ENCODE measurements around the gene RAB44.

The RAB44 gene

DNA sequence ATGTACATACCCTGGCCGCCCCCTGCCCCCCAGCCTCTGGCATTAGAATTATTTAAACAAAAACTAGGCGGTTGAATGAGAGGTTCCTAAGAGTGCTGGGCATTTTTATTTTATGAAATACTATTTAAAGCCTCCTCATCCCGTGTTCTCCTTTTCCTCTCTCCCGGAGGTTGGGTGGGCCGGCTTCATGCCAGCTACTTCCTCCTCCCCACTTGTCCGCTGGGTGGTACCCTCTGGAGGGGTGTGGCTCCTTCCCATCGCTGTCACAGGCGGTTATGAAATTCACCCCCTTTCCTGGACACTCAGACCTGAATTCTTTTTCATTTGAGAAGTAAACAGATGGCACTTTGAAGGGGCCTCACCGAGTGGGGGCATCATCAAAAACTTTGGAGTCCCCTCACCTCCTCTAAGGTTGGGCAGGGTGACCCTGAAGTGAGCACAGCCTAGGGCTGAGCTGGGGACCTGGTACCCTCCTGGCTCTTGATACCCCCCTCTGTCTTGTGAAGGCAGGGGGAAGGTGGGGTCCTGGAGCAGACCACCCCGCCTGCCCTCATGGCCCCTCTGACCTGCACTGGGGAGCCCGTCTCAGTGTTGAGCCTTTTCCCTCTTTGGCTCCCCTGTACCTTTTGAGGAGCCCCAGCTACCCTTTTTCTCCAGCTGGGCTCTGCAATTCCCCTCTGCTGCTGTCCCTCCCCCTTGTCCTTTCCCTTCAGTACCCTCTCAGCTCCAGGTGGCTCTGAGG is 11.5 kb upstream of the RAB44 start:
- peak overlapping the region; percentile 27 for H3K4me3 Mint-ChIP-seq
- no peaks in the 10 kb centered on the region for H3K27me3 Mint-ChIP-seq
- H3K27ac Mint-ChIP-seq = peak overlapping the region; percentile 78
- no peaks in the 10 kb centered on the region for H3K9me3 Mint-ChIP-seq
- peaks cover 55% of the 10 kb centered on the region for H3K4me1 Mint-ChIP-seq (ENCODE audit: low read depth)
- peaks cover 65% of the 10 kb centered on the region for H3K36me3 Mint-ChIP-seq (ENCODE audit: low read depth)
- intact Hi-C loops (cut with micrococcal nuclease) = loop anchor here (5.0 kb wide), 1 partner anchor 71 kb away; no protein-coding TSS in a partner anchor

DNA sequence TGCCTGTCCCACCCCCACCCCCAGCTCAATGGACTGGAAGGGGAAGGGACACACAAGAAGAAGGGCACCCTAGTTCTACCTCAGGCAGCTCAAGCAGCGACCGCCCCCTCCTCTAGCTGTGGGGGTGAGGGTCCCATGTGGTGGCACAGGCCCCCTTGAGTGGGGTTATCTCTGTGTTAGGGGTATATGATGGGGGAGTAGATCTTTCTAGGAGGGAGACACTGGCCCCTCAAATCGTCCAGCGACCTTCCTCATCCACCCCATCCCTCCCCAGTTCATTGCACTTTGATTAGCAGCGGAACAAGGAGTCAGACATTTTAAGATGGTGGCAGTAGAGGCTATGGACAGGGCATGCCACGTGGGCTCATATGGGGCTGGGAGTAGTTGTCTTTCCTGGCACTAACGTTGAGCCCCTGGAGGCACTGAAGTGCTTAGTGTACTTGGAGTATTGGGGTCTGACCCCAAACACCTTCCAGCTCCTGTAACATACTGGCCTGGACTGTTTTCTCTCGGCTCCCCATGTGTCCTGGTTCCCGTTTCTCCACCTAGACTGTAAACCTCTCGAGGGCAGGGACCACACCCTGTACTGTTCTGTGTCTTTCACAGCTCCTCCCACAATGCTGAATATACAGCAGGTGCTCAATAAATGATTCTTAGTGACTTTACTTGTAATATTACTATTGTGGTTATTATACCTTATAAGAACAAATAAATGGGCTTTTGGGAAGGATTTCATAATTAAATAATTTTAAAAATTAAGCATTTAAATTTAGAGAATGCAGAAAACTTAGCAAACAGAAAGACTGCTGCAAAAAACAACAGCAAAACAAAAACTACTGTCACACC is 10.7 kb upstream of the RAB44 start:
- Mint-ChIP-seq H3K4me3 (no peak overlapping the region), H3K36me3 (ENCODE audit: low read depth) (peaks cover 60% of the 10 kb centered on the region), H3K4me1 (ENCODE audit: low read depth) (peaks cover 58% of the 10 kb centered on the region), H3K27ac (peak overlapping the region; percentile 78), H3K9me3 (no peaks in the 10 kb centered on the region), H3K27me3 (no peaks in the 10 kb centered on the region)
- intact Hi-C loops (cut with micrococcal nuclease) = loop anchor here (5.0 kb wide), 1 partner anchor 70 kb away; no protein-coding TSS in a partner anchor

DNA sequence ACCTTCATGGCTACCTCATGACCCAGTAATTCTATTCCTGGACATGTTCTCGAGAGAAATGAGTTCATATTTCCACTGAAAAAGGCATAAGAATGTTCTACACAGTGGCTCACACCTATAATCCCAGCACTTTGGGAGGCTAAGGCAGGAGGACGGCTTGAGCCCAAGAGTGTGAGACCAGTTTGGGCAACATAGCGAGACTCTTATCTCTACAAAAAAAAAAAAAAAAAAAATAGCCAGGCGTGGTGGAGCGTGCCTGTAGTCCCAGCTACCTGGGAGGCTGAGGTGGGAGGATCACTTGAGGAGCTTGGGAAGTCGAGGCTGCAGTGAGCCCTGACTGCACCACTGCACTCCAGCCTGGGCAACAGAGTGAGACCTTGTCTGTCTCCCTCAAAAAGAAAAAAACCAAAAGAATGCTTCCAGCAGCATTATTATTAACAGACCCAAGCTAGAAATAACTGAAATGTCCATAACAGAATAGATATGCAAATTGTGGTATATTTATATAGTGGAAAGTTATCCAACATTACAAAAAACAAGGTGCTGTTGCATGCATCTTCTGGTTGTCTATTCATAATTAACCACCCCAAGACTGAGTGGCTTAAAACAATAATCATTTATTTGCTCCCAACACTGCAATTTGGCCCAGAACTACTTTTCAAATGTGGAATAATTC is 9.4 kb upstream of the RAB44 start:
- peaks cover 58% of the 10 kb centered on the region for H3K4me1 Mint-ChIP-seq (ENCODE audit: low read depth)
- intact Hi-C loops (cut with micrococcal nuclease) = loop anchor here (5.0 kb wide), 1 partner anchor 69 kb away; no protein-coding TSS in a partner anchor
- peaks cover 47% of the 10 kb centered on the region for H3K36me3 Mint-ChIP-seq (ENCODE audit: low read depth)
- no peaks in the 10 kb centered on the region for H3K9me3 Mint-ChIP-seq
- H3K4me3 Mint-ChIP-seq = no peak overlapping the region
- H3K27ac Mint-ChIP-seq = no peak overlapping the region
- no peaks in the 10 kb centered on the region for H3K27me3 Mint-ChIP-seq

DNA sequence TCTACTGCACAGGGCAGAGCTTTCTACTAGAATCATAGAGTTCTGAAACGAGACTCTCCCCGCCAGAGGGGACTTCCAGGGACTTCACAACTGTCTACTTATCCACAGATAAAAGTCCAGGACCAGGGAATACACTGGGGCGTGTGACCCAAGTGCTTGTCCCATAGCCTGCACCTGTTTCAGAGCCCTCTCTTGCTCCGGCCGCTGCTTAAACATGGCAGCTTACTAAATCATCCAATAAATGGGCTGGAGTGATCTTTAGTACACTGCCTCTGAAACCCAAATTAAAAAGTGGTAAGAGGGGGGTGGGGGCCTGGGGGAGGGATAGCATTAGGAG is 8.9 kb upstream of the RAB44 start:
- Mint-ChIP-seq H3K4me1 (ENCODE audit: low read depth) (peaks cover 58% of the 10 kb centered on the region), H3K27me3 (no peaks in the 10 kb centered on the region), H3K27ac (no peak overlapping the region), H3K36me3 (ENCODE audit: low read depth) (peaks cover 42% of the 10 kb centered on the region), H3K4me3 (no peak overlapping the region), H3K9me3 (no peaks in the 10 kb centered on the region)
- intact Hi-C loops (cut with micrococcal nuclease) = loop anchor here (5.0 kb wide), 1 partner anchor 69 kb away; no protein-coding TSS in a partner anchor

DNA sequence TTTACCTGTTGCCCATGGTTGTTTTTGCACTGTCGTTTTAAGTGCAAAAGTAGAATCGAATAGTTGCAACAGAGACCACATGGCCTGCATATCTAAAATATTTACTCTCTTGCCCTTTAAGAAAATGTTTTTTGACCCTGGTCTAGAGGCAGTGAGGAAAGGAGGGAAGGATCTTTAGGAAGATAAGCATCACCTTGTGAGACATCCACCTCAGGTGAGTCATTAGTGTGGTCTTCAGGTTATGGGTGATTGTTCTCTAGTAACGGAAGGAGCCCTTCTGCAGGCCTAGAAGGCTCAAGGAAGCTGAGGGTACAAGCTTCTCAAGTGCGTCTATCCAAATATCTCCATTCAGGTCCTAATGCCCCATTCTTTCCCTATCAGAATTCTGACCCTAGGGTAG is 6.6 kb upstream of the RAB44 start:
- Mint-ChIP-seq H3K4me3 (no peak overlapping the region), H3K9me3 (no peaks in the 10 kb centered on the region), H3K36me3 (ENCODE audit: low read depth) (peaks cover 19% of the 10 kb centered on the region), H3K27ac (no peak overlapping the region), H3K4me1 (ENCODE audit: low read depth) (peaks cover 35% of the 10 kb centered on the region), H3K27me3 (no peaks in the 10 kb centered on the region)
- intact Hi-C loops (cut with micrococcal nuclease) = loop anchor here (5.0 kb wide), 1 partner anchor 36 kb away; no protein-coding TSS in a partner anchor

DNA sequence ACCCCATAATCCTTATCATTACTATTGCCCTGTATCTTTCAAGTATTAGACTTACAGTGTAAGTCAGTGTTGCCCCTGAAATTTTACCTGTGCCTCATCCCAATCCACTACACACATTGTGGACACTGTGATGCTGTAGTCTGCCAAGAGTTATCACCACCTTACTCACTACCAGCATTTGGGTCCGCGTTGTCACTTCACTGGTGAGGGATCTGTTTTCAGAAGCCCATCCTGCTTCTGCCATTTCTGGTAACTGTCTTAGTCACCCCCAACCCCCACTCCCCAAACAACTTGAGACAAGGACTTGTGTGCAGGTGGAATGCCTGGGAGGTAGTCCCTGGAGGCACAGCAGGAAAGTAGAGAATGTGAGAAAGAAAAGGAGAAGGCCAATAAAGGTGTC is 6.0 kb upstream of the RAB44 start:
- intact Hi-C loops (cut with micrococcal nuclease) = loop anchor here (5.0 kb wide), 1 partner anchor 36 kb away; no protein-coding TSS in a partner anchor
- peaks cover 13% of the 10 kb centered on the region for H3K36me3 Mint-ChIP-seq (ENCODE audit: low read depth)
- H3K27me3 Mint-ChIP-seq = no peaks in the 10 kb centered on the region
- peaks cover 34% of the 10 kb centered on the region for H3K4me1 Mint-ChIP-seq (ENCODE audit: low read depth)
- H3K9me3 Mint-ChIP-seq = no peaks in the 10 kb centered on the region
- no peak overlapping the region for H3K4me3 Mint-ChIP-seq
- H3K27ac Mint-ChIP-seq = peak overlapping the region; percentile 6

DNA sequence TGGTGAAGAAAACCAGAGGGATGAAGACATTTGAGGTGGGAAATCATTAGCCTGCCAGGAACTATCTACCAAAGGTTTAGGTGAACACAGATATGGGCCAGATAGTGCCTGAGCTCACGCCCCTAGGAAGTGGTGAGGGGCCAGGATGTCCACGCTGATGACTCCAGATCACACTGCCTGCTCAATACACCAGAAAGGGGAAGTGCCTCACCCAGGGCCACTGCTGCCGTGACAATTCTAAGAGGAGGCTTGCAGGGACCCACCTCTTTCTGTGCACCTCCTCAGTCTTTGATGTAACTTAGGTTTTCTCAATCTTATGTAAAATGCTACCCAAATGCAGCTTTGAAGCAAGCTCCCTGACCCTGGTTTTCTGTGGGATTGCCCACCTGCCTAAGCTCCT is 5.4 kb upstream of the RAB44 start:
- Mint-ChIP-seq H3K9me3 (no peaks in the 10 kb centered on the region), H3K27me3 (no peaks in the 10 kb centered on the region), H3K4me3 (no peak overlapping the region), H3K36me3 (ENCODE audit: low read depth) (peaks cover 7% of the 10 kb centered on the region), H3K4me1 (ENCODE audit: low read depth) (peaks cover 39% of the 10 kb centered on the region), H3K27ac (peak overlapping the region; percentile 53)
- intact Hi-C loops (cut with micrococcal nuclease) = loop anchor here (5.0 kb wide), 1 partner anchor 35 kb away; no protein-coding TSS in a partner anchor

DNA sequence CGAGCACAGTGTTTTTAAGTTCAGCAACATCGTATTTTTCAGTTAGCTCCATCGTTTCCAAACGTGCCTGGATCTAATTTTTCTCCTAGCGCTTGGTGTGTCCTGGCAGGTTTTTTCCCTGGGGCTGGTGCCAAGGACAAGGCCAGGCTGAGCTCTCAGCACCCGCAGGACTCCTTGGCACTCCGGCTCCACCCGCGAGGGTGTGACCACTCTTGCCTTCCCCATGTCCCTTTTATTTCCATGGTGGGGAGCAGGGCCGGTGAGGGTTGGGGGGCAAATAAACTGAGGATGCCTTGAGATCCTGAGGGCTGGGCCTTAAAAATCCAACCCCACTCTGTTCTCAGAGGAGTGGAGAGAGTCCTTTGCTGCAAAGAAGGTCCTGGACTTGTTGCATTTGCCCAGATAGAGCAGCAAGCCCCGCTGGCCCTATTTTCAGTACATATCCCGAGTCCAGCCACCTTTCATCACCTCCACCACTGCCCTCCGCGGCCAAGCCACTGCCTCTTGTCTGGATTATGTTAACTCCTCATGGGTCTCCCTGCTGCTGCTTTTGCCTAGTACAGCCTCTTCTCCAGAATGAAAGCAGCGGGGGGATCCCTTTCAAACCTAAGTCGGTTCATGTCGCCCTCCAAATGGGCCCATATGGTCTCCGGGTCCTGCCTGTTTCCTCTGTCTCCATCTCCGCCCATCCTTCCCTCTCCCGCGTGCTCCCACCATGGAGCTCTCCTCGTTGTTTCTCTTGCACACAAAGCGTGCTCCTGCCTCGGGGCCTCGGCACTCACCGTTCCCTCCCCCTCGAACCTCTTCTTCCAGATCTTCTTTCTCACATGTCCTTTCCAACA is 4.5 kb upstream of the RAB44 start:
- no peaks in the 10 kb centered on the region for H3K27me3 Mint-ChIP-seq
- peaks cover 48% of the 10 kb centered on the region for H3K4me1 Mint-ChIP-seq (ENCODE audit: low read depth)
- H3K36me3 Mint-ChIP-seq (ENCODE audit: low read depth) = no peaks in the 10 kb centered on the region
- no peaks in the 10 kb centered on the region for H3K9me3 Mint-ChIP-seq
- no peak overlapping the region for H3K4me3 Mint-ChIP-seq
- peak overlapping the region; percentile 53 for H3K27ac Mint-ChIP-seq
- intact Hi-C loops (cut with micrococcal nuclease) = loop anchor here (5.0 kb wide), 1 partner anchor 34 kb away; no protein-coding TSS in a partner anchor

DNA sequence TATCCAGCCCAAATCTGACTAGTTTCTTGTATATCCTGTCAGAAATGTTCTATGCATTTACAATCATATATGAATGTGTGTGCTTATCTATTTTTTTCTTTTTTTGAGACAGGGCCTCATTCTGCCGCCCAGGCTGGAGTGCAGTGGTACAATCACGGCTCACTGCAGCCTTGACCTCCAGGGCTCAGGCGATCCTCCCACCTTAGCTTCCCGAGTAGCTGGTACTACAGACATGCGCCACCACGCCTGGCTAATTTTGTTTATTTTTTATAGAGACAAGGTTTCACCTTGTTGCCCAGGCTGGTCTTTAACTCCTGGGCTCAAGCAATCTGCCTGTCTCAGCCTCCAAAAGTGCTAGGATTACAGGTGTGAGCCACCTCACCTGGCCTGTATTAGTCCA is 3.0 kb upstream of the RAB44 start:
- intact Hi-C loops (cut with micrococcal nuclease) = loop anchor here (5.0 kb wide), 1 partner anchor 33 kb away; no protein-coding TSS in a partner anchor
- no peak overlapping the region for H3K4me3 Mint-ChIP-seq
- H3K9me3 Mint-ChIP-seq = no peaks in the 10 kb centered on the region
- no peak overlapping the region for H3K27ac Mint-ChIP-seq
- H3K27me3 Mint-ChIP-seq = no peaks in the 10 kb centered on the region
- H3K4me1 Mint-ChIP-seq (ENCODE audit: low read depth) = peaks cover 62% of the 10 kb centered on the region
- H3K36me3 Mint-ChIP-seq (ENCODE audit: low read depth) = no peaks in the 10 kb centered on the region

DNA sequence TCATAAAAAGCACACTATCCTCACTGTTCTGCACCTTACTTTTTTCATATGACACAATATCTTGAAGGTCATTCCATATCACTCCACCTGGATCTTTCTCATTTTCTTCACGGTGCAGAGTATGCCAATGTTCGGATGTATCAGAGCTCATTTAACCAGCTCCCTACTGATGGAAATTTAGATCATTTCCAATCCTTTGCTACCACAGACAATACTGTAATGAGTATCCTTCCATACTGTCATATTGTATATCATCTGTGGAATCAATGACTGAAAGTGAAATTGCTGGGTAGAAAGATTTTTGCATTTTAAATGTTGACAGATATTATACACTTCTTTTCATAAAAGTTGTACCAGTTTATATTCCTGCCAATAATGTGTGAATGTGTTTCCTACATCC is 2.2 kb upstream of the RAB44 start:
- no peaks in the 10 kb centered on the region for H3K27me3 Mint-ChIP-seq
- H3K27ac Mint-ChIP-seq = no peak overlapping the region
- H3K4me3 Mint-ChIP-seq = no peak overlapping the region
- no peaks in the 10 kb centered on the region for H3K9me3 Mint-ChIP-seq
- H3K36me3 Mint-ChIP-seq (ENCODE audit: low read depth) = no peaks in the 10 kb centered on the region
- peaks cover 67% of the 10 kb centered on the region for H3K4me1 Mint-ChIP-seq (ENCODE audit: low read depth)
- intact Hi-C loops (cut with micrococcal nuclease) = no loop called here

DNA sequence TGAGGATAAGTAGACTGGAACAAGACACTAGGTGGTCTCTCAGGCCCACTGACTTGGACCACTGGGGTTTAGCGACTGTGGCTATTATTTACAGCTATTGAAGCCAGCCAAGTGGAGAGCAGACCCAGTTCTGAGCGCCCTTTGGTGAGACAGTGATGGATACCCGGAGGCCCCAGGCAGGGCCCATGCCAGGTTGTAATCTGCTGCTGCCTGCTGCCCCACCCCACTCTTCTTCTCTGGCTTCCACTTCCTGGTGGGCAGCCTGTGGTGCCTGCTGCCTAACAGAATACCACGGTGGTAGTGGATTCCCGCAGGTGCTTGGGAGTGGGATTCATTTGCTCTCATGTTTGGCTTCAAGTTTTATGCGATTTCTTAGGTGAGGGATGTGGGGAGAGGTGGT is 570 bp downstream of the RAB44 start:
- H3K4me1 Mint-ChIP-seq (ENCODE audit: low read depth) = peaks cover 71% of the 10 kb centered on the region
- H3K4me3 Mint-ChIP-seq = no peak overlapping the region
- no peaks in the 10 kb centered on the region for H3K9me3 Mint-ChIP-seq
- H3K27me3 Mint-ChIP-seq = no peaks in the 10 kb centered on the region
- H3K36me3 Mint-ChIP-seq (ENCODE audit: low read depth) = no peaks in the 10 kb centered on the region
- intact Hi-C loops (cut with micrococcal nuclease) = no loop called here
- no peak overlapping the region for H3K27ac Mint-ChIP-seq

DNA sequence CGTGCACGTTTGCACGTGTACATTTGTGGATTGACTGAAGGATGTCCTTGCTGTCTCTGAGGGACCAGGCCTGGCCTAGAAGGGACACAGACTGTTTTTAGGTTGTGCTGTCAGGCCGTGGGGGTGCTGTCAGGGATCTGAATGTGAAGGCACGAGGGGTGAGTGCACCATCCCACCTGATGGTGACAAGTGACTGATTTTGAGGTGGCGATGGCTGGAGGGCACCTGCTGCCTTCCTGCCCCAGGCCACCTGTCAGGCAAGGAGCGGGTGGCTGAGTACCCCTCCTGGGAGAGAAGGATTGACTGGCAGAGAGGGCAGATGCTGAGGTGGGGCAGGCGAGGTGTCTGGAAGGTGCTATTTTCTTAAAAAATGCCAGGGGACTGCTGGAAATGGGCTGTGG is 1.2 kb downstream of the RAB44 start:
- intact Hi-C loops (cut with micrococcal nuclease) = no loop called here
- H3K27ac Mint-ChIP-seq = peak overlapping the region; percentile 31
- no peaks in the 10 kb centered on the region for H3K27me3 Mint-ChIP-seq

DNA sequence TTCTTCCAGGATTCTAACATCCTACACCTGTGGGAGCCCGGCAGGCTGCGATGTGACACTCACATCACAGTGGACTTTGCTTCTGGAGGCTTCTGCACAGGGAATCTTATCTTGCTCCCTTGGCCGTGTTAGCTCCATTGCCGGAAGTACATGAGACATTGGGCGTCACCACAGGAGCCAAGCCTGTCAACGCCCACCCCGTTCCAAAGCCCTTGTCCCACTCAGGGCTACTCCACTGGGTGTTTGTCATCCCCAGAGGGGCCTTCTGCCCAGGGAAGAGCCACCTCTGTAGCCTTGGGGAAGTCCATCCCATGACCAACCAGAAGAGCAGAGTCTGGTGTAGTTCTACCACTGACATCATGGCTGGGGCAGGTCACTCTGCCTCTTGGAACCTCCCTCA is 1.7 kb downstream of the RAB44 start:
- intact Hi-C loops (cut with micrococcal nuclease) = no loop called here
- H3K36me3 Mint-ChIP-seq (ENCODE audit: low read depth) = no peaks in the 10 kb centered on the region
- H3K27me3 Mint-ChIP-seq = no peaks in the 10 kb centered on the region
- H3K4me3 Mint-ChIP-seq = no peak overlapping the region
- peak overlapping the region; percentile 31 for H3K27ac Mint-ChIP-seq
- H3K4me1 Mint-ChIP-seq (ENCODE audit: low read depth) = peaks cover 68% of the 10 kb centered on the region
- H3K9me3 Mint-ChIP-seq = no peaks in the 10 kb centered on the region

More for the DNA sequence above, 1.2 kb downstream of the RAB44 start:
- Mint-ChIP-seq H3K4me1 (ENCODE audit: low read depth) (peaks cover 68% of the 10 kb centered on the region), H3K9me3 (no peaks in the 10 kb centered on the region), H3K36me3 (ENCODE audit: low read depth) (no peaks in the 10 kb centered on the region), H3K4me3 (no peak overlapping the region)
